Hepatocyte (in vitro differentiated cells): Measurements from ENCODE around the gene C19orf25.

Source experiments
- CTCF ChIP-seq: fragments of 200-600 bp; sonication (generic); IDR thresholded peaks from 2 replicates; pipeline ENCODE4 v1.5.1; 2016; ENCODE audit warnings: antibody characterized with exemption, mild to moderate bottlenecking; ENCODE audit not compliant: poor library complexity
- EZH2 ChIP-seq: fragments of 200-600 bp; sonication (generic); IDR thresholded peaks from 2 replicates; pipeline ENCODE4 v1.6.1; 2016; ENCODE audit warnings: antibody characterized with exemption, mild to moderate bottlenecking, borderline replicate concordance
- EZH2phosphoT487 ChIP-seq: fragments of 200-600 bp; sonication (generic); IDR thresholded peaks from one replicate; pipeline ENCODE4 v1.6.1; 2018; ENCODE audit warnings: antibody characterized with exemption, mild to moderate bottlenecking, low read depth, moderate library complexity; ENCODE audit not compliant: unreplicated experiment, severe bottlenecking

GRCh38 chr19:1518471-1518870, 39.5 kb upstream of the C19orf25 start:
- no peak for TF ChIP-seq CTCF
- no peak for TF ChIP-seq EZH2
- no peak for TF ChIP-seq EZH2phosphoT487
